GM10266 (cell line): ENCODE measurements around the gene CLEC19A.

Experiments used
- DNase-seq: peaks from one replicate; pipeline ENCODE4 v3.0.0; 2012; ENCODE audit errors: extremely low spot score
- CTCF ChIP-seq: IDR thresholded peaks from 2 replicates; pipeline ENCODE4 v1.5.1; 2012; ENCODE audit warnings: mild to moderate bottlenecking, low read depth; ENCODE audit not compliant: control insufficient read depth, insufficient read depth; ENCODE audit errors: missing control alignments

CLEC19A gene

GRCh38 chr16:19266774-19267173 is 18.8 kb upstream of the CLEC19A start:
- no peak for DNase-seq
- no peak for TF ChIP-seq CTCF

- no peak for DNase-seq
These were observed 16.4 kb upstream of the CLEC19A start for GRCh38 chr16:19269098-19269497.

GRCh38 chr16:19274165-19274797 is 11.2 kb upstream of the CLEC19A start:
- no peak for DNase-seq
- TF ChIP-seq CTCF, result no peak

More at GRCh38 chr16:19269098-19269497, 16.4 kb upstream of the CLEC19A start:
- TF ChIP-seq CTCF, result no peak

- DNase-seq, result no peak
- TF ChIP-seq CTCF, result no peak
These were observed 7.1 kb upstream of the CLEC19A start for GRCh38 chr16:19278403-19278802.

- DNase-seq, result no peak
- TF ChIP-seq CTCF, result no peak
These were observed 4.3 kb upstream of the CLEC19A start for GRCh38 chr16:19281246-19281645.

- no peak for DNase-seq
- TF ChIP-seq CTCF, result no peak
These were observed 3.4 kb upstream of the CLEC19A start for GRCh38 chr16:19282101-19282500.

- no peak for DNase-seq
- no peak for TF ChIP-seq CTCF
These were observed 1.9 kb upstream of the CLEC19A start for GRCh38 chr16:19283637-19284036.
